ENCODE results near the gene IRAK4. TPM values are rescaled to one million over a fixed set of nuclear protein-coding genes. Genes with fewer than 3 reads are reported as not detected.
A peak's percentile ranks its signal among the peaks of the same experiment; 100 is the strongest.

IRAK4 gene
- total and polyA plus RNA-seq, 12 donors: 3.6 to 8.1 (median 4.1) TPM

DNA sequence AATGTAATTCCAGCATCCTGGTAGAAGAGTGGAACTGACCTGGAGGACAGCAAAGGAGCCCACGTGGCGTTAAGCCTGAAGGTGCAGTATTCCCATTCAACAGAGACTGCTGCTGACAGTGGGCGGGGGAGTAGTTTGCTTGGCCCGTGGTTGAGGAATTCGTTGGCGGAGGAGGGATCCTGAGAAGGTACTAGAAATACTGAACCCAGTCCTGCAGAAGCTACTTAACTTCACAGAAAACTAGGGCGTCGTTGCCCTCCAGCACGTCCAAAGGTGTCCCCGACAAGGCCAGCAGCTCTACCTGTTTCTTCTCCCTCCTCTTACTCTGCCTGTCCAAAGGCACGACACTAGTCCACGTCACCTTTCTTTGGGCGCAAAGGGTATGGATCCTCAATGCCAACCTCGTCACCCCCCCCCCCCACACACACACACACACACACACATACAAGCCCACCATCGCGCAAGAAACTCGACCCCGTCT is 464 bp upstream of the IRAK4 start:
- Histone ChIP-seq H3K27me3 (no peaks in the 10 kb centered on the region), H3K9me3 (no peaks in the 10 kb centered on the region), H3K36me3 (peaks cover 0 to 18% (median 8%) of the 10 kb centered on the region in 9 donors), H3K4me1 (peaks cover 4 to 52% (median 26%) of the 10 kb centered on the region in 9 donors), H3K4me3 (peak overlapping the region; percentile 34 to 93 (median 76)), H3K27ac (peak overlapping the region in 8 of 10 donors; percentile 44 to 94 (median 86))
- TF ChIP-seq, protein P1, sequence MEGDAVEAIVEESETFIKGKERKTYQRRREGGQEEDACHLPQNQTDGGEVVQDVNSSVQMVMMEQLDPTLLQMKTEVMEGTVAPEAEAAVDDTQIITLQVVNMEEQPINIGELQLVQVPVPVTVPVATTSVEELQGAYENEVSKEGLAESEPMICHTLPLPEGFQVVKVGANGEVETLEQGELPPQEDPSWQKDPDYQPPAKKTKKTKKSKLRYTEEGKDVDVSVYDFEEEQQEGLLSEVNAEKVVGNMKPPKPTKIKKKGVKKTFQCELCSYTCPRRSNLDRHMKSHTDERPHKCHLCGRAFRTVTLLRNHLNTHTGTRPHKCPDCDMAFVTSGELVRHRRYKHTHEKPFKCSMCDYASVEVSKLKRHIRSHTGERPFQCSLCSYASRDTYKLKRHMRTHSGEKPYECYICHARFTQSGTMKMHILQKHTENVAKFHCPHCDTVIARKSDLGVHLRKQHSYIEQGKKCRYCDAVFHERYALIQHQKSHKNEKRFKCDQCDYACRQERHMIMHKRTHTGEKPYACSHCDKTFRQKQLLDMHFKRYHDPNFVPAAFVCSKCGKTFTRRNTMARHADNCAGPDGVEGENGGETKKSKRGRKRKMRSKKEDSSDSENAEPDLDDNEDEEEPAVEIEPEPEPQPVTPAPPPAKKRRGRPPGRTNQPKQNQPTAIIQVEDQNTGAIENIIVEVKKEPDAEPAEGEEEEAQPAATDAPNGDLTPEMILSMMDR (IDR thresholded peaks at IDR 0.05): no peak
- DNase-seq (no peak), ATAC-seq (peak; percentile 9 to 45 (median 26))
- WGBS, 2 donors: 0% methylated on average over 18 of the region's 18 CpGs
- intact Hi-C loops (cut with DNase I): loop anchor here in 5 of 10 donors (1.0 to 5.0 kb wide), 4 partner anchors 48 to 124 kb away; partner anchors contain the start of gene TWF1 (in 4 of the 5)

DNA sequence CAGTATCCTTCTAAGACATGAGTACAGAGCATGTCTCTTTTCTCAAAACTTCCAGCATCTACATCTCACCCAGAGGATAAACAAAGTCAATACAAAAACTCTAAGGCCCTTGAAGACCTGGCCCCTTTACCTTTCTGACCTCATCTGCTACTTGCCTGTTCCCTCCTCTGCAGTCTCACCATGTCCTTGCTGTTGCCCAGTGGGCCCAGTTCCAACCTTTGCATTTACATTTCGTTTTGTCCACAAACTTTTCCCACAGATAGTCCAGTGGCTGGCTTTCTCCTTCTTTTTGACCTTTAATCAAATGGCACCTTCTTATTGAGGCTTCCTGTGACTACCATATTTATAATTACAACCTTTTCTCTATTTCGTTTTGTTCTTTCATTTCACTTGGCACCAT is 1.6 kb downstream of the IRAK4 start:
- intact Hi-C loops (cut with DNase I): no loop called here
- Histone ChIP-seq H3K27me3 (no peaks in the 10 kb centered on the region), H3K4me1 (peaks cover 4 to 52% (median 26%) of the 10 kb centered on the region in 9 donors), H3K27ac (peak overlapping the region in 1 of 10 donors; percentile 92), H3K36me3 (peaks cover 0 to 11% (median 0%) of the 10 kb centered on the region in 9 donors), H3K4me3 (peak overlapping the region in 4 of 10 donors; percentile 69 to 89 (median 84)), H3K9me3 (no peaks in the 10 kb centered on the region)
- no peak for DNase-seq
- ATAC-seq: no peak
- TF ChIP-seq, protein P1 (IDR thresholded peaks at IDR 0.05): no peak
- 83 to 85% methylated on average over 2 of the region's 2 CpGs for WGBS, 2 donors

DNA sequence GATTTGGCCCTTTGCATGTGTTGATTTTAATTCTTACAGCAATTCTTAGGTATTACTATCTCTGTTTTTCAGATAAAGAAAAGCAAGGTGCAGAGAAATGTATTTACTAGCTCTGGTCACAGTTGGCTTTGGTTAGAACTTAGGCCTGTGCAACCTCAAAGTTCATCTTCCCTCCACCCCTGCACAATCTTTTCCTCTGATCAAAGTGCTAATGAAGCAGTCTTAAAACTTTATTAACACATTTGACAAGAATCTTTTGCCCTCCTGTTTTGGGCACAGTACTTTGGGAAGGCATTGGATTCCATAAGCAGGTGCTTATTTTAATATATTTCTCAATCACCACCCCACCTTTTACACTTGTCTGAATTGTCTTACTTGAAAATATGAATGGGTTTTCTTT is 2.7 kb downstream of the IRAK4 start:
- H3K4me1 ChIP-seq: peaks cover 4 to 52% (median 26%) of the 10 kb centered on the region in 9 donors
- no peak overlapping the region for H3K27ac ChIP-seq
- ATAC-seq (no peak), DNase-seq (no peak)
- H3K27me3 ChIP-seq: no peaks in the 10 kb centered on the region
- H3K4me3 ChIP-seq: no peak overlapping the region
- H3K9me3 ChIP-seq: no peaks in the 10 kb centered on the region
- peaks cover 0 to 11% (median 0%) of the 10 kb centered on the region in 9 donors for H3K36me3 ChIP-seq
- TF ChIP-seq, protein P1 (IDR thresholded peaks at IDR 0.05): no peak
- intact Hi-C loops (cut with DNase I): no loop called here

DNA sequence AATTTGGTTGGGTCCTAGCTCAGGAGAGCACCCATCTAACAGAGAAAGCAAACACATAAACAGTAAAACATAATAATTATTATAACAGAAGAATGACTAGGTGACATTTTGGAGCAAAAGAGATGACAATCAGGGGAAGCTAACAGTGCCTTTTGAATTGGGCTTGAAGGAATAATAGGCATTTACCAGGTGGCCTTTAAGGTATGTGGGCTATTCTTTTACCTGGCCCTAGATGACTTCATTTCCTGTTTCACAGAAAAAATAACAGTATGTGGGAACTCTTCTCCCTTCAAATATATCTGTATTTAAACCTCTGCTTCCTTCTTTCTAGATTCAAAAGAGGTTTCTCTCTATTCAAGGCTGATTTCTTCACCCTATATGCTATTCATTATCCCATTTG is 3.8 kb downstream of the IRAK4 start:
- peaks cover 0 to 11% (median 0%) of the 10 kb centered on the region in 9 donors for H3K36me3 ChIP-seq
- ATAC-seq (no peak), DNase-seq (no peak)

More for the DNA sequence above, 3.8 kb downstream of the IRAK4 start:
- peaks cover 4 to 43% (median 25%) of the 10 kb centered on the region in 9 donors for H3K4me1 ChIP-seq
- TF ChIP-seq, protein P1 (IDR thresholded peaks at IDR 0.05): no peak
- H3K27me3 ChIP-seq: no peaks in the 10 kb centered on the region
- intact Hi-C loops (cut with DNase I): no loop called here
- H3K9me3 ChIP-seq: no peaks in the 10 kb centered on the region
- no peak overlapping the region for H3K27ac ChIP-seq
- H3K4me3 ChIP-seq: no peak overlapping the region

Data from heart right ventricle (tissue), 16 donors.